Measurements from ENCODE around the gene PLOD3. TPM values are rescaled to one million over a fixed set of nuclear protein-coding genes. Genes with fewer than 3 reads are reported as not detected.

PLOD3 gene
- total RNA-seq, 1 experiment from 2014 or later: 112 TPM

DNA sequence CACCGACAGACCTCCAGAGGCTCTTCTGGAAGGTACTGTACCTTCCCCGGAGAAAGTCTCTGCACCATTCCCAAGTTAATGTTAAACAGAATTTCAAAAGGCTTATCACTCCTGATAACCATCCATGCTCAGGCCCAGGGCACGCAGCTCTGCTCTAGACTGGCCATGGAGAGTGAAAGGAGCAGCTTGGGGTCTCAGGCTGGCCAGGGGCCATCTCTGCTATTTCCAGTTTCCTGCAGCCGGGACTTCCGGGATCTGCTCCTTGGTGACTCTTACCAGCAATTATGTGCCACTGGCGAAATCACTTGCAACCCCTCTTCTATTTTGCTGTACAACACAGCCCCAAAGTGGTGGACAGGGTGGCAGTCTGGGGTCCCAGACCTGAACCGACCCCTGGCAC, 14.3 kb upstream of the PLOD3 start:
- Histone ChIP-seq H3K4me1 (peaks cover 13% of the 10 kb centered on the region), H3K27me3 (replicated peaks; ENCODE audit: control insufficient read depth, insufficient read depth, low read length) (no peaks in the 10 kb centered on the region), H3K4me3 (ENCODE audit: low read depth, low read length) (peak overlapping the region; percentile 68), H3K36me3 (ENCODE audit: control insufficient read depth, insufficient read depth, low read length) (no peaks in the 10 kb centered on the region), H3K9me3 (no peaks in the 10 kb centered on the region)
- Mint-ChIP-seq H3K4me3 (ENCODE audit: unreplicated experiment) (peak overlapping the region; percentile 80), H3K36me3 (ENCODE audit: insufficient read depth, unreplicated experiment) (peaks cover 44% of the 10 kb centered on the region), H3K27me3 (ENCODE audit: insufficient read depth, unreplicated experiment) (no peaks in the 10 kb centered on the region), H3K9me3 (ENCODE audit: unreplicated experiment) (no peaks in the 10 kb centered on the region), H3K27ac (ENCODE audit: unreplicated experiment) (peak overlapping the region; percentile 70), H3K4me1 (ENCODE audit: low read depth, unreplicated experiment) (peaks cover 26% of the 10 kb centered on the region)
- TF ChIP-seq, protein P1, sequence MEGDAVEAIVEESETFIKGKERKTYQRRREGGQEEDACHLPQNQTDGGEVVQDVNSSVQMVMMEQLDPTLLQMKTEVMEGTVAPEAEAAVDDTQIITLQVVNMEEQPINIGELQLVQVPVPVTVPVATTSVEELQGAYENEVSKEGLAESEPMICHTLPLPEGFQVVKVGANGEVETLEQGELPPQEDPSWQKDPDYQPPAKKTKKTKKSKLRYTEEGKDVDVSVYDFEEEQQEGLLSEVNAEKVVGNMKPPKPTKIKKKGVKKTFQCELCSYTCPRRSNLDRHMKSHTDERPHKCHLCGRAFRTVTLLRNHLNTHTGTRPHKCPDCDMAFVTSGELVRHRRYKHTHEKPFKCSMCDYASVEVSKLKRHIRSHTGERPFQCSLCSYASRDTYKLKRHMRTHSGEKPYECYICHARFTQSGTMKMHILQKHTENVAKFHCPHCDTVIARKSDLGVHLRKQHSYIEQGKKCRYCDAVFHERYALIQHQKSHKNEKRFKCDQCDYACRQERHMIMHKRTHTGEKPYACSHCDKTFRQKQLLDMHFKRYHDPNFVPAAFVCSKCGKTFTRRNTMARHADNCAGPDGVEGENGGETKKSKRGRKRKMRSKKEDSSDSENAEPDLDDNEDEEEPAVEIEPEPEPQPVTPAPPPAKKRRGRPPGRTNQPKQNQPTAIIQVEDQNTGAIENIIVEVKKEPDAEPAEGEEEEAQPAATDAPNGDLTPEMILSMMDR (IDR thresholded peaks at IDR 0.05; ENCODE audit: insufficient read depth in 1 of 2, low read depth in 1 of 2, low read length in 1 of 2, severe bottlenecking in 1 of 2, unreplicated experiment in 1 of 2): no peak
- no TSS peak for BruUV-seq (replicated peaks)
- ChIA-PET CTCF (interaction anchor here (0.9 to 1.9 kb wide), 3 partner anchors 14 to 87 kb away, joined by 3 to 15 read pairs (median 6); partner anchors contain the start of genes PLOD3 and ZNHIT1), POLR2A (interaction anchor here (0.7 to 2.2 kb wide), 4 partner anchors 13 to 88 kb away, joined by 3 to 15 read pairs (median 7); partner anchors contain the start of genes PLOD3 and ZNHIT1)
- intact Hi-C loops (cut with micrococcal nuclease; ENCODE audit: unreplicated experiment): loop anchor here (1.0 kb wide), 3 partner anchors 13 to 30 kb away; partner anchors contain the start of genes MOGAT3 and ZNHIT1
- peak; percentile 66 to 74 for DNase-seq

- no TSS peak for BruUV-seq (replicated peaks)
- H3K4me1 ChIP-seq: peaks cover 7% of the 10 kb centered on the region
- no peaks in the 10 kb centered on the region for H3K27me3 Mint-ChIP-seq (ENCODE audit: insufficient read depth, unreplicated experiment)
- no peaks in the 10 kb centered on the region for H3K9me3 Mint-ChIP-seq (ENCODE audit: unreplicated experiment)
- H3K27me3 ChIP-seq (replicated peaks; ENCODE audit: control insufficient read depth, insufficient read depth, low read length): no peaks in the 10 kb centered on the region
- CTCF ChIA-PET: interaction anchor here (0.6 kb wide), 1 partner anchor 40 kb away, joined by 4 read pairs; no protein-coding TSS in a partner anchor
- no peak overlapping the region for H3K4me3 Mint-ChIP-seq (ENCODE audit: unreplicated experiment)
- H3K36me3 Mint-ChIP-seq (ENCODE audit: insufficient read depth, unreplicated experiment): peaks cover 52% of the 10 kb centered on the region
- H3K27ac Mint-ChIP-seq (ENCODE audit: unreplicated experiment): no peak overlapping the region
- no peaks in the 10 kb centered on the region for H3K36me3 ChIP-seq (ENCODE audit: control insufficient read depth, insufficient read depth, low read length)
- peaks cover 15% of the 10 kb centered on the region for H3K4me1 Mint-ChIP-seq (ENCODE audit: low read depth, unreplicated experiment)
- no peaks in the 10 kb centered on the region for H3K9me3 ChIP-seq
- TF ChIP-seq, protein P1 (IDR thresholded peaks at IDR 0.05; ENCODE audit: insufficient read depth in 1 of 2, low read depth in 1 of 2, low read length in 1 of 2, severe bottlenecking in 1 of 2, unreplicated experiment in 1 of 2): no peak
- intact Hi-C loops (cut with micrococcal nuclease; ENCODE audit: unreplicated experiment): no loop called here
- no peak for DNase-seq
- H3K4me3 ChIP-seq (ENCODE audit: low read depth, low read length): no peak overlapping the region
- POLR2A ChIA-PET: no interaction called here
These were observed 9.3 kb upstream of the PLOD3 start for GRCh38 chr7:101226721-101227120.

DNA sequence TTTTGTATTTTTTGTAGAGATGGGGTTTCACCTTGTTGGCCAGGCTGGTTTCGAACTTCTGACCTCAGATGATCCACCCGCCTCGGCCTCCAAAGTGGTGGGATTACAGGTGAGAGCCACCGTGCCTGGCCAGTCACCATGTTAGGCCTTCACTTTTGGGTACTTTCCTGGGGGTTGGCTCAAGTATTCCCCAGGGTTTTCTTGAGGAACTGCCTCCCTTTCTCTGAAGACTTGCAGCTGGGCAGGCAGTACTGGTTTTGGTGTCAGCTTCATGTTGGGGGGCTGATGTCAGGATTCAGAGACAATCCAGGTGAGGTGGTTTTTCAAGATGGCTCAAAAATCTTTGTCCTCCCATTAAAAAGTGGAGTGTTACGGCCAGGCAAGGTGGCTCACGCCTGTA, 8.3 kb upstream of the PLOD3 start:
- Histone ChIP-seq H3K27me3 (replicated peaks; ENCODE audit: control insufficient read depth, insufficient read depth, low read length) (no peaks in the 10 kb centered on the region), H3K4me1 (peaks cover 3% of the 10 kb centered on the region), H3K9me3 (no peaks in the 10 kb centered on the region), H3K4me3 (ENCODE audit: low read depth, low read length) (no peak overlapping the region), H3K36me3 (ENCODE audit: control insufficient read depth, insufficient read depth, low read length) (no peaks in the 10 kb centered on the region)
- no peaks in the 10 kb centered on the region for H3K9me3 Mint-ChIP-seq (ENCODE audit: unreplicated experiment)
- peaks cover 46% of the 10 kb centered on the region for H3K36me3 Mint-ChIP-seq (ENCODE audit: insufficient read depth, unreplicated experiment)
- no peak overlapping the region for H3K4me3 Mint-ChIP-seq (ENCODE audit: unreplicated experiment)
- H3K27ac Mint-ChIP-seq (ENCODE audit: unreplicated experiment): no peak overlapping the region
- ChIA-PET CTCF (interaction anchor here (0.7 kb wide), 1 partner anchor 25 kb away, joined by 4 read pairs; no protein-coding TSS in a partner anchor), POLR2A (no interaction called here)
- H3K27me3 Mint-ChIP-seq (ENCODE audit: insufficient read depth, unreplicated experiment): no peaks in the 10 kb centered on the region
- DNase-seq: no peak
- TF ChIP-seq, protein P1 (IDR thresholded peaks at IDR 0.05; ENCODE audit: insufficient read depth in 1 of 2, low read depth in 1 of 2, low read length in 1 of 2, severe bottlenecking in 1 of 2, unreplicated experiment in 1 of 2): no peak
- peaks cover 5% of the 10 kb centered on the region for H3K4me1 Mint-ChIP-seq (ENCODE audit: low read depth, unreplicated experiment)
- no TSS peak for BruUV-seq (replicated peaks)
- intact Hi-C loops (cut with micrococcal nuclease; ENCODE audit: unreplicated experiment): no loop called here

Data from Caco-2 (cell line).